CD14-positive monocyte (primary cell): ENCODE results near the gene OPA1. TPM values are rescaled to one million over a fixed set of nuclear protein-coding genes. Genes with fewer than 3 reads are reported as not detected.
A peak's percentile ranks its signal among the peaks of the same experiment; 100 is the strongest.

ENCODE experiments used
- DNase-seq, 3 donors: peaks; one replicate each; pipeline ENCODE4 v3.0.0-alpha.2; 2011 to 2022
- H2AFZ ChIP-seq: 2 replicates; pipeline ENCODE4 v1.6.0; 2012; ENCODE audit warnings: mild to moderate bottlenecking, low read depth, low read length, inconsistent platforms; ENCODE audit not compliant: insufficient read depth, poor library complexity, severe bottlenecking
- H3K27ac ChIP-seq, 2 donors: 1 replicate in 1 of 2; 2 replicates in 1 of 2; pipeline ENCODE4 v1.5.1; 2012 to 2013; ENCODE audit warnings: low read length in 2 of 2, control low read depth in 1 of 2, inconsistent platforms in 1 of 2, low read depth in 1 of 2, mild to moderate bottlenecking in 1 of 2
- H3K27me3 ChIP-seq, 2 donors: one replicate each; pipeline versions ENCODE4 v1.6.0 to v1.6.1; 2011 to 2013; ENCODE audit warnings: low read length in 2 of 2; ENCODE audit not compliant: control insufficient read depth in 2 of 2, insufficient read depth in 2 of 2
- H3K36me3 ChIP-seq, 2 donors: replicated peaks in 1 of 2; 1 replicate in 1 of 2; 2 replicates in 1 of 2; pipeline versions ENCODE4 v1.5.1 to v1.6.1; 2012 to 2013; ENCODE audit warnings: low read length in 2 of 2, control low read depth in 1 of 2, inconsistent platforms in 1 of 2, mild to moderate bottlenecking in 1 of 2; ENCODE audit not compliant: insufficient read depth in 2 of 2, control insufficient read depth in 1 of 2
- H3K4me1 ChIP-seq, 2 donors: 1 replicate in 1 of 2; 2 replicates in 1 of 2; pipeline versions ENCODE4 v1.5.1 to v1.6.1; 2012 to 2013; ENCODE audit warnings: low read length in 2 of 2, control low read depth in 1 of 2, inconsistent platforms in 1 of 2, mild to moderate bottlenecking in 1 of 2, moderate library complexity in 1 of 2; ENCODE audit not compliant: insufficient read depth in 2 of 2, control insufficient read depth in 1 of 2
- H3K4me2 ChIP-seq: replicated peaks from 2 replicates; pipeline ENCODE3; 2012; ENCODE audit warnings: low read length, moderate library complexity, mild to moderate bottlenecking; ENCODE audit not compliant: poor library complexity, severe bottlenecking; ENCODE audit errors: extremely low read depth
- H3K4me3 ChIP-seq, 3 experiments: fragments of 200-600 bp in 1 of 3; sonication (generic) in 1 of 3; replicated peaks in 1 of 3; 1 replicate in 2 of 3; 2 replicates in 1 of 3; pipeline ENCODE4 v1.5.1; 2011 to 2013; ENCODE audit warnings: low read length in 3 of 3, mild to moderate bottlenecking in 3 of 3, control low read depth in 2 of 3, low read depth in 2 of 3, inconsistent platforms in 1 of 3, moderate library complexity in 1 of 3
- H3K79me2 ChIP-seq: 2 replicates; pipeline ENCODE4 v1.6.0; 2012; ENCODE audit warnings: mild to moderate bottlenecking, control low read depth, inconsistent platforms, low read length, moderate library complexity; ENCODE audit not compliant: insufficient read depth
- H3K9ac ChIP-seq: 2 replicates; pipeline ENCODE4 v1.6.0; 2017; ENCODE audit warnings: low read length, mild to moderate bottlenecking; ENCODE audit not compliant: insufficient read depth, poor library complexity, severe bottlenecking
- H3K9me3 ChIP-seq, 2 donors: replicated peaks in 1 of 2; 1 replicate in 1 of 2; 2 replicates in 1 of 2; pipeline versions ENCODE4 v1.5.1 to v1.6.1; 2012 to 2013; ENCODE audit warnings: low read length in 2 of 2, control low read depth in 1 of 2; ENCODE audit not compliant: control insufficient read depth in 1 of 2, insufficient read depth in 1 of 2
- H4K20me1 ChIP-seq: 2 replicates; pipeline ENCODE4 v1.6.0; 2012; ENCODE audit warnings: mild to moderate bottlenecking, low read length, control low read depth, moderate library complexity; ENCODE audit not compliant: insufficient read depth
- H3K27ac Mint-ChIP-seq, 7 donors: one replicate each; pipeline ENCODE4 v1.8.0; 2020; ENCODE audit warnings: mild to moderate bottlenecking in 7 of 7, mixed read lengths in 7 of 7, moderate library complexity in 6 of 7, inconsistent platforms in 2 of 7
- H3K27me3 Mint-ChIP-seq, 3 donors: one replicate each; pipeline ENCODE4 v1.8.0; 2021 to 2022; ENCODE audit warnings: low read depth in 3 of 3, mild to moderate bottlenecking in 3 of 3, mixed read lengths in 3 of 3, moderate library complexity in 3 of 3, inconsistent platforms in 1 of 3
- H3K36me3 Mint-ChIP-seq, 2 donors: one replicate each; pipeline ENCODE4 v1.8.0; 2020; ENCODE audit warnings: mixed read lengths in 2 of 2, inconsistent platforms in 1 of 2, mild to moderate bottlenecking in 1 of 2
- H3K4me1 Mint-ChIP-seq: one replicate; pipeline ENCODE4 v1.8.0; 2020; ENCODE audit warnings: mild to moderate bottlenecking, mixed read lengths
- H3K4me3 Mint-ChIP-seq, 2 donors: one replicate each; pipeline ENCODE4 v1.8.0; 2020; ENCODE audit warnings: mild to moderate bottlenecking in 2 of 2, mixed read lengths in 2 of 2, moderate library complexity in 1 of 2
- H3K9me3 Mint-ChIP-seq, 7 donors: one replicate each; pipeline ENCODE4 v1.8.0; 2020 to 2022; ENCODE audit warnings: mixed read lengths in 7 of 7, mild to moderate bottlenecking in 6 of 7, moderate library complexity in 6 of 7, inconsistent platforms in 2 of 7
- CTCF ChIP-seq: fragments of 200-600 bp; IDR thresholded peaks from one replicate; pipeline ENCODE4 v1.8.0; 2022; ENCODE audit warnings: antibody characterized with exemption, mild to moderate bottlenecking
- WGBS: methylation state at CpG from one replicate; pipeline ENCODE4 v1.1.5; 2013; ENCODE audit warnings: missing lambda C conversion rate; ENCODE audit not compliant: insufficient coverage; 5-methylcytosine and 5-hydroxymethylcytosine counted together
- intact Hi-C, 2 donors: fragments of 100-400 bp; cut with micrococcal nuclease; formaldehyde crosslinking; loops; one replicate each; pipeline versions ENCODE4 v1.15.0 to v1.15.1; 2023
- polyA plus RNA-seq, 3 donors: library from polyadenylated mRNA; depleted of rRNA in 1 of 3; unstranded in 2 of 3; stranded (reverse) in 1 of 3; fragments of 300-500 nt in 2 of 3; fragments of >200 nt in 1 of 3; fragmentation: Illumina TruSeq in 2 of 3; gene quantifications; 1 replicate in 2 of 3; 2 replicates in 1 of 3; pipeline ENCODE4 v1.2.3, GENCODE V29; 2012 to 2021

The OPA1 gene
- polyA plus RNA-seq, 3 donors: 15.4 to 26.5 (median 18.1) TPM

DNA sequence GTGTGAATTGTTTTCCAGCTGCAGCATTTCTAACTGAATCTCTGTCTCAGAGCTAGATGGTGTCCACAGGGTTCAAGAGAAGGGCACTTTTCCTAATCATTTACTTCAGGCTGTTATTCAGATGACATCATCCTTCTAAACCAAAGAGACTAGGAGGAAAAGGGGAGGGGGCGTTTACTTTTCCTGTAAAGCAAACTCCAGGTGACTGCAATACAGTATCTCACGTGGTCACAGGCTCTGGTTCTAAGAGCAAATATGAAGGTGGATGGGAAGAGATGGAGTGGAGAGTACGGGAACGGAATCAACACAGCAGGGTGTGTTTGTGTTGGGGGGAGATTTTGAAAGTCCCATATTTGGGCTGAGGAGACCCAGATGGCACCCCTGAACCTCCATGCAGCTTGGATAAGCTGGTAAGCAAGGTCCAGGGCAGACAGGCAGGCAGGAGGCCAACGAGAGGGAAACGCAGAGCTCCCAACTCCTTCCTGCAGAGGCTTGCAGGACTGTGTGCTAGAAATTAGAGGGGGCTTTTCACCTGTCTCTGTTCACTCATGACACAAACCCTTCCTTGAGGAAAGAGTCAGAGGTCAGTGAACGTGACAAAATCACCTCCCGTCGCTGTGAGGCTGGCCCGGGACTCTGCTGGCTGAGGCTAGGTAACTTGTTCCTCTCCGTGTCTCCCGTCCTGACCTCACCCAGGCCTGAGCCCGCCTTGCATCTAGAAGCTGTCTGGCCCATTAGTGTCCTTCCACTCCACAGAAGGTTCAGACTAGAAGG lies 151.2 kb downstream of the OPA1 start:
- Mint-ChIP-seq H3K36me3 (no peaks in the 10 kb centered on the region), H3K9me3 (peaks cover 0 to 3% (median 2%) of the 10 kb centered on the region in 7 donors), H3K4me1 (peaks cover 7% of the 10 kb centered on the region), H3K27me3 (peaks cover 4 to 10% (median 7%) of the 10 kb centered on the region in 3 donors), H3K27ac (no peak overlapping the region), H3K4me3 (peak overlapping the region in 1 of 2 donors; percentile 72)
- H2AFZ ChIP-seq: no peak overlapping the region
- DNase-seq: no peak
- WGBS: 77% methylated on average over 7 of the region's 13 CpGs
- no peak overlapping the region for H3K4me2 ChIP-seq
- H3K36me3 ChIP-seq: no peaks in the 10 kb centered on the region
- no peaks in the 10 kb centered on the region for H3K27me3 ChIP-seq
- H3K4me1 ChIP-seq: peaks cover 5% of the 10 kb centered on the region in 2 donors
- H3K4me3 ChIP-seq: no peak overlapping the region
- intact Hi-C loops: no loop called here
- no peak for TF ChIP-seq CTCF
- no peaks in the 10 kb centered on the region for H3K79me2 ChIP-seq
- no peak overlapping the region for H3K9ac ChIP-seq
- no peak overlapping the region for H3K27ac ChIP-seq
- H3K9me3 ChIP-seq: no peaks in the 10 kb centered on the region
- no peaks in the 10 kb centered on the region for H4K20me1 ChIP-seq

DNA sequence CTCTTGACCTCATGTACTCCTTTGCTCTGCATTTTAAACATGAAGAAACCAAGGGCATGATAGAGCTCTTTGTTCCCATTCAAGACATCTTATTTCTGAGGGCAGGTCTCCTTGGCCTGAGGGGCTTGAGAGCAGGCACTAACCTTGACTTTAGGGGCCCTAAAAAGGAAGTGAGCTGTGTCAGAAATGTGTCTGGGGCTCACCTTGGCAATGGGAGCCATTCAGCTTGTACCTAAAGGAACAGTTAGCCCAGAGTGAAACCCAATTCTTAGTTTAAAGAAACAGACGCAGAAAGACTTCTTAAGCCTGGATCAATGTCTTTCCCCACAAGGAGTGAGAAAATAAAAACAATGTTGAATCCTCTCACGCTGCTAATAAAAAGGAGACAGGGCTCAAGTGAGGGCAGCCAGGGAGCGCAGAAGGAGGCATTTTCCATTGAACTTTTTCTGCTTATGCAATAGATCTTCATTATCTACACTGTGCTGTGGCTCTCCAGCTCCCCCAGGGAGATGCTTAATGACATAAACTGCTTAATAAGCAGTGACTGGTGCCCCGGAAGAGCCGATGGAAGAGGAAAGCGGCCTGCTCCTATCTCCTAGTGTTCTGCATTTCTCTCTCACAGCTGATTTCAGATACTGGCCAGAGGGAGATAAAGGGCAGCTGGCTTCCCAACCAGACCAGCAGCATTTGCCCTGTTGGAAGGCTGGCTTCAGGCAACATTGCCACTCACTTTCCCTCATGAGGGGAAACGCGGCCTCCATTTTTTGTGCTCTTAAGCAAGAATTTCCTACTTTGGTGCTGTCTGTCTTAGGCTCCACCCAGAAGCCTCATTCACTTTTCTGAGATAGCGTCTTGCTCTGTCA lies 152.0 kb downstream of the OPA1 start:
- no peak overlapping the region for H3K27ac ChIP-seq
- intact Hi-C loops: no loop called here
- H3K4me1 ChIP-seq: peaks cover 5% of the 10 kb centered on the region in 2 donors
- no peak overlapping the region for H3K27ac Mint-ChIP-seq
- no peak overlapping the region for H3K4me3 ChIP-seq
- no peak for DNase-seq
- no peaks in the 10 kb centered on the region for H3K36me3 Mint-ChIP-seq
- no peak overlapping the region for H3K9ac ChIP-seq
- H3K4me2 ChIP-seq: no peak overlapping the region
- peaks cover 4 to 7% (median 6%) of the 10 kb centered on the region in 3 donors for H3K27me3 Mint-ChIP-seq
- no peak for TF ChIP-seq CTCF
- H3K79me2 ChIP-seq: no peaks in the 10 kb centered on the region
- peaks cover 7% of the 10 kb centered on the region for H3K4me1 Mint-ChIP-seq
- H3K36me3 ChIP-seq: no peaks in the 10 kb centered on the region
- no peaks in the 10 kb centered on the region for H4K20me1 ChIP-seq
- WGBS: 93% methylated on average over 7 of the region's 9 CpGs
- no peaks in the 10 kb centered on the region for H3K27me3 ChIP-seq
- H2AFZ ChIP-seq: no peak overlapping the region
- H3K9me3 Mint-ChIP-seq: peaks cover 1 to 4% (median 2%) of the 10 kb centered on the region in 7 donors
- no peak overlapping the region for H3K4me3 Mint-ChIP-seq
- H3K9me3 ChIP-seq: no peaks in the 10 kb centered on the region
